HG03280 (cell line): ENCODE data around the gene ZMYND19.
"Not testable (repeated sequence)": the region's sequence is repeated elsewhere in the genome, so short reads cannot be mapped to it uniquely, and the experiment has no call there.

Experiments
- ATAC-seq: cut with Tn5 transposase; IDR thresholded peaks from one replicate; pipeline ENCODE4 v1.9.1; 2021; ENCODE audit warnings: mild to moderate bottlenecking, moderate library complexity; ENCODE audit not compliant: unreplicated experiment

The ZMYND19 gene

DNA sequence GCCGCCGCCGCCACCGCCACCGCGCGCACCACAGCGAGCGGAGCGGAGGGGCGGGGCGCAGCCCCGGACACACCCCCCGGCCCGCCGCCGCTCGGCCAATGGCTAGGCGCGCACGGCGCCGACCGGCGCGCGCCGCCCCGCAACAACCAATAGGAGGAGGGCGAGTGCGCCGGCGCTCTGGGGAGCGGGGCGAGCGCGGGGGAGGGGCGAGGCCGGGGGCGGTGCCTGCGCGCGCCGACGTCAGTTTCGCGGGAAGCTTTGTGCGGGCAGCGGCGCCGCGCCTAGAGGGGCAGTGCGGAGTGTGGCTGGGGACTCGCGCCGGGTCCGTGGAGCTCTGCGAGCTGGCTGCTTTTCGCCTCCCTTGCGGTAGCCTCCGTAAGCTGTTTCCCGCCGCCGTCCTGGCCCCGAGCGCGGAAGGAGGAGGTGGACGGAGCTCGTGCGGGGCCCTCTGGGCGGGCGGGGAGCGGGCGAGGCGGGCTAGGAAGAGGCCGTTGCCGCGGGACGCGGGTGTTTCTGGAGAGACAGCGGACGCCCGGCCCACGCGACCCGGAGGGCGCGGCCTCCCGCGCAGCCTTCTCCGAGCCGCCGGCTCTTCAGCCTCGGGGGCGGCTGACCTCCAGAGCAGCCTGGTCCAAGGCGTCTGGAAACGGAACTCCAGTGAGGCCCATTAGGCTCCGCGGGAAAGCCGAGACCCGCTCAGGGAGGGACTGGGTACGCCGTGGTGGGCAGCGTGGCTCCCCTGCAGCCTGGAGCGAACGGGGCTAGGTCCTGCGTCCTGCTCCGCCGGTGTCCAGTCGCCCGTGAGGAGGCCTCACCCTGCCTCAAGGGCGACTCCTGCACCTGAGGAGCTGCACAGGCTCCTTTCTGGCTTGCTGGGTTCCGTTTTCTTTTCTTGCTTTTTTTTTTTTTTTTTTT is at the start of gene ZMYND19:
Gene ZMYND19 (minus strand): TSS at position 44 of the 915 bp plus-strand sequence. CDS start 249 bp downstream, outside the sequence.
- peak; percentile 93 for ATAC-seq

DNA sequence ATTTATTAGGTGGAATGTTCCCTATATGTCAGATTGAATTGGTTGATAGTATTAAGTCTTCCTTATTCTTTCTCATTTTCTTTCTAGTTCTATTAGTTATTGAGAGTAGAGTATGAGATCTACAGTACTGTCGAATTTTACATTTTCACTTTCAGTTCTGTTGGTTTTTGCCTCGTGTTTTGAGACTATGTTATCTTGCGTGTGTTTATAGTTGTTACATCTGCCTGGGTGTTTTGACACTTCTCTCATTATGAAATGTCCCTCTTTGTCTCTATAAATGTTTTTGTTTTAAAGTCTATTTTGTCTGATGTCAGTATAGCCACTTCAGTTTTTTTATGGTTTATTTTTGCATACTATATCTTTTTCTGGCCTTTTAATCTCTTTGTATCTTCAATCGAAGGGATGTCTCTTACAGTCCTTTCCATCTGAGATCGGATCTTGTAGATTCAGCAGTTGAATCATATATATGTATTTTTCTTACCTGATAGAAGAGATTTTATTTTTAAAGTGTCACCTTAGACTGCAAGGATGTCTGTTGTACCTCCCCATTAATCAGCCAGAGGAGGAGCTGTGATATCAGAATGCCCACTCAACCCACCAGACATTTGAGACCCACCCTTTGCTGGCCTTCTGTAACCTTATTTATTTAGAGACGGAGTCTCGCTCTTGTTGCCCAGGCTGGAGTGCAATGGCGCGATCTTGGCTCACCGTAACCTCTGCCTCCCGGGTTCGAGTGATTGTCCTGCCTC is 49.2 kb upstream of the ZMYND19 start:
- ATAC-seq = no peak

DNA sequence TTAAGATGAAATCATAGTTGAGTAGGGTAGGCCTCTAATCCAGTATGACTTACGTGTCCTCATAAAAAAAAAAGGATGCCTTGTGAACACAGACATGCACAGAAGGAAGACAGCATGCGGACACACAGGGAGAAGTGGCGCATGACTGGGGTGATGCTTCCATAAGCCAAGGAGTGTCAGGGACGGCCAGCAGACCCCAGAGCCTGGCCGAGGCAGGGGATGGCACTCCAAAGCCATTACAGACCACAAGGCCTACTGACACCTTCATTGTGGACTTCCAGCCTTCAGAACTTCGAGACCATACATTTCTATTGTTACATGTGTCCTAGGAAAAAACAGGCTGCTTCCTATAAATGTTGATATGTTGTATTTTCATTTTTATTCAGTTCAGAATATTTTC is 48.4 kb upstream of the ZMYND19 start:
- no peak for ATAC-seq

DNA sequence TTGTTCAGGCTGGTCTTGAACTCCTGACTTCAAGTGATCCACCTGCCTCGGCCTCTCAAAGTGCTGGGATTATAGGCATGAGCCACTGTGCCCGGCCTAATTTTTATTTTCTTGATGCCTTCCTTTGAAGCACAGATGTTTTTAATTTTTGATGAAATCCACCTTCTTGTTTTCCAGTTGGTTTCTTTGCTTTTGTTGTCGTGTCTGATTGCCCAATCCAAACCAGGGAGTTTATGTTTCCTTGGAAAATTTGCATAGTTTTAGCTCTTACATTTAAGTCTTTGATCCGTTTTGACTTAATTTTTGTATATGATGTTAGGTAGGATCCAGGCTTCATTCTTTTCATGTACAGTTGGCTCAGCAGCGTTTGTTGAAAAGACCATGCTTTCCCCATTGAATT is 43.7 kb upstream of the ZMYND19 start:
- ATAC-seq = no peak

DNA sequence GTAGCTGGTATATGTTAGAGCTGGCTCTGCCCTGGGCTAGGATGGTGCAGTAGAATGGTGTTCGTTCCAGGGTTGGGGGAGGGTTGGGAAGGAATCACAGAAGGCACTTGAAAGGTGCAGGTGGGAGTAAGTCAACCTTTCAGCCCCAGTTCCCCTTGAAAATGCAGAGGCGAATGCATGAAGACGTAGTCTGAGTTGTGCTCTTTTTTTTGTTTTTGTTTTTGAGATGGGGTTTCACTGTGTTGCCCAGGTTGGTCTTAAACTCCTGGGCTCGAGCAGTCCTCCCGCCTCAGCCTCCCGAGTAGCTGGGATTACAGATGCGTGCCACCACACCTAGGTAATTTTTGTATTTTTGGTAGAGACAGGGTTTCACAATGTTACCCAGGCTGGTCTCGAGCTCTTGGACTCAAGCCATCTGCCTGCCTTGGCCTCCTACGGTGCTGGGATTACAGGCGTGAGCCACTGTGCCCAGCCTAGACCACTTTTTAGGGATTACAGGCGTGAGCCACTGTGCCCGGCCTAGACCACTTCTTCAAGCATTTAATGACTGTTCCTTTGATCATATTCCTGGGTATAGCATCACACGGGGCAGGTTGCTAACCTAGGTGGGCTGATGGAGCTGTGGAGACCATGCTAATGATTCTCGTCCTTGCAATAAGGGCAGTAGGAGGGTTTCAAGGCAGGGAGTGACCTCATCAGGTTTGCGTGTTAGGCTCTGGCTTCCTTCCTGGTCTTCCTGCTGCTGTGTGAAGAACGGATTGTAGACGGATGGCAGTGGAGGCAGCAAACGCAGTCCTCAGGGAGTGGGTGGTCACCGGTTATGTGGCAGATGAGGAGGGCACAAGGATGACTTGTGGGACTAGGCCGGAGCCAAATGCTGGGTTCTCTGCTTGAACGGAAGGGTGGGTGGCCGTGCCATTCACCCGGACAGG is 42.2 kb upstream of the ZMYND19 start:
- no peak for ATAC-seq

DNA sequence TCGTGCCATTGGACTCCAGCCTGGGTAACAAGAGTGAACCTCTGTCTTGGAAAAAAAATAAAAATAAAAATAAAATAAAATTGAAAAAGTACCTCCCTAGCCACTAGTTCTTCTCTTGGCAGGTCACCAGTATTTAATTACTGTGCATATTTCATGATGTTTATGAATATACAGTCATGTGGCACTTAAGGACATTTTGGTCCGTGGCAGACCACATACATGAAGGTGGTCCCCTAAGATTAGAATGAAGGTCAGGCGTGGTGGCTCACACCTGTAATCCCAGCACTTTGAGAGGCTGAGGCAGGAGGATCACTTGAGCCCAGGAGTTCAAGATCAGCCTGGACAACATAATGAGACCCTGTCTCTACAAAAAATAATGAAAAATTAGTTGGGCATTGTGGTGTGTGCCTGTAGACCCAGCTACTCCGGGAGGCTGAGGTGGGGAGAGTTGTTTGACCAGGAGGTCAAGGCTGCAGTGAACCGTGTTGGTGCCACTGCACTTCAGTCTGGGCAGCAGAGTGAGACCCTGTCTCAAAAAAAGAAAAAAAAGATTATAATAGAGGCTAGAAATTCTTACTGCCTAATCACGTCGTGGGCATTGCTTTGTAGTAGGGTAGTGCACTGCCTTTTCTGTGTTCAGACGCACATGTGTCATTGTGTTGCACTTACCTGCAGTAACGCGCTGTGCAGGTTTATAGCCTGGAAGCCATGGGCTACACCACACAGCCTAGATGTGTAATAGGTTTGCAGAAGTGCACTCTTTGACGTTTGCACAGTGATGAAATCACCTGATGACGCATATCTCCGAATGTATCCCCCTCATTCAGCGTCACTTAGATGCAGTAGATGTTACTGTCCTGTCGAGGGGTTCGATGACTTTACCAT is 41.3 kb upstream of the ZMYND19 start:
- no peak for ATAC-seq

DNA sequence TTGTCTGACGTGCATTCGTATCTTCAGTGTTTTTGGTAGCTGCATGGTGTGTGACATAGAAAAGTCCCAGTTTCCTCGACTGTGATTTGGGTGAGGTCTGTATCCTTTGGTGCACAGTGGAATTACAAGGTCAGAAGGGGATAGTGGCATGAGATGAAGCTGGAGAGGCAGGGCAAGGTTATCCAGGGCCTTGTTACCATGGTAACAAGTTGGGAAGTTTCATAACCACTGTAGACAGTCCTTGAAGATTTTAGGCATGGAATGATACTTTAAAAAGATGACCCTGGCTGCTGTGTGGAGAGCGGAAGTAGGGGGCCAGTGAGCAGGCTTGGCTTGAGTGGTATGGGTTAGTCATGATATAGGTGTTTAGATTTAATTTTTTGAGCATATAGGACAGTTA is 40.4 kb upstream of the ZMYND19 start:
- no peak for ATAC-seq

DNA sequence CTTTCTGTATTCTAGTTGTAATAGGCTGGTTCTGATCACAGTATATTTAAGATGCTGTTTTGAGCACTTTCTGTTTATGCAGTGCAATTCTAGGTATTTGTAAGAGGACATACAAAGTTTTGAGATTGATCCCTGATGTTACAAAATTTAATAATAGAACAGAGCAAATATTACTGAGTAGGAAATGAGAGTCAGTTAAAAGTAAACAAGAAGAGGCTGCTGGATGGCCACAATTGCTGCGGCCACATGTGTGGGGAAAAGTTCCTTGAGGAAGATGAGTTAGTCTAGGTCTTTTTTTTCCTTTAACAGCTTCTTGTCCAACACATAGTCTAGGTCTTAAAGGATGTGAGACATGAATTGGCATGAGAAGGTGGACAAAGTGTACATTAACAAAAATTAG is 39.8 kb upstream of the ZMYND19 start:
- ATAC-seq = no peak

DNA sequence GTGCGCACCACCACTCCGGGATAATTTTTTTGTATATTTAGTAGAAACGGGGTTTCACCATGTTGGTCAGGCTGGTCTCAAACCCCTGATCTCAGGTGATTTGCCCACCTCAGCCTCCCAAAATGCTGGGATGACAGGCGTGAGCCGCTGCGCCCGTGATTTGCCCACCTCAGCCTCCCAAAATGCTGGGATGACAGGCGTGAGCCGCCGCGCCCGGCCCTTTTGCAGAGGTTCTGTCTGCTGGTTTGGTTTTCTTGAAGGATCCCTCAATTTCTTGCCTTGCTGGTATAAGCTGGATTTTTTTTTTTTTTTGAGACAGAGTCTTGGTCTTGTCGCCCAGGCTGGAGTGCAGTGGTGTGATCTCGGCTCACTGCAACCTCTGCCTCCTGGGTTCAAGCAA is 37.1 kb upstream of the ZMYND19 start:
- not testable (repeated sequence) for ATAC-seq

DNA sequence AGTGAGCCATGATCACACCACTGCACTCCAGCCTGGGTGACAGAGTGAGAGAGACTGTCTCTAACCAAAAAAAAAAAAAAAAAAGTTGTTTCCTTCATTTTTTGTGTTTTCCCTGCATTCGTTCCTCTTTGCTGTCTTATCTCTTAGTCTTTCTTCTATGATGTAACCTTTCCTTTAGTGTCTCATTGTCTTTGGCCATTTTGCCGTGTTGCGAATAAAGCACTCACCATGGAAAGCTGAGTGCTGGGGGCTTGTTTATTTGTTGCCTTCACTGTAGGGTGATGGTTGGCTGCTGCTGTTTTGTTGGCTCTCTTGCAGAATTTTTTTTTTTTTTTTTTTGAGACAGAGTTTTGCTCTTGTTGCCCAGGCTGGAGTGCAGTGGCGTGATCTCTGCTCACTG is 36.2 kb upstream of the ZMYND19 start:
- ATAC-seq = no peak

DNA sequence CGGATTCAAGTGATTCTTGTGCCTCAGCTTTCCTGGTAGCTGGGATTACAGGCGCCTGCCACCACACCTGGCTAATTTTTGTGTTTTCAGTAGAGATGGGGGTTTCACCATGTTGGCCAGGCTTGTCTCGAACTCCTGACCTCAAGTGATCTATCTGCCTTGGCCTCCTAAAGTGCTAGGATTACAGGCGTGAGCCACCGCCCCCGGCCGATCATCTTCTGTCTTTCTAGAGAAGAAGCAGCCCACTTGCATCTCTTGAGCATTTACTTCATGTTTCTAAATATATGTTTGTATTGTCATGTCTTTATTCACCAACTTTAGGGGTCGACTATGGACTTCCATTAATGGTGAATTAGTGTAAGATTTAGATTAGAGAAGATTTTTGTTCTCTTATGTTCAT is 31.9 kb upstream of the ZMYND19 start:
- ATAC-seq = not testable (repeated sequence)

DNA sequence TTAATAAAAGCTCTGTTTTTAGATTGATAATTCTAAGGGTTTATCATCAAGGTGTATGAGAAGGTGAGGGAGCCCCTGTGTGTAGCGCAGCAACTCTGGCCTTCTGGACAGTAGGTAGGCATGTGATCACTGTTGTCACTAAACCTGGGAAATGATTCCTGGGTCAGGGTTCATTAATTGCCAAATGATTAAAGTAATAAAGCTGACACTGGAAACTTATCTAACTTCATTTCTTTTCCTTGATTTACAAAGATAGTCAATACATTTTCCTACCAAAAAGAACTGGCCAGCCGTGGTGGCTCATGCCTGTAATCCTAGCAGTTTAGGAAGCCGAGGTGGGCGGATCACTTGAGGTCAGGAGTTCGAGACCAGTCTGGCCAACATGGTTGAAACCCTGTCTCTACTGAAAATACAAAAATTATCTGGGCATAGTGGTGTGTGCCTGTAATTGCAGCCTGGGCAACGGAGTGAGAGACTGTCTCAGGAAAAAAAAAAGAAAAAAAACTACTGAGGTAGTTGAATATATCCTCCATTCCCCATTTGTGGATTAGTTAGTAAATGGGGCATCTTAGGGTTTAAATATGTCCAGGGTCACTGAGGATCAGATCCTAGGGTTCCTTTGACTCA is 30.9 kb upstream of the ZMYND19 start:
- no peak for ATAC-seq

DNA sequence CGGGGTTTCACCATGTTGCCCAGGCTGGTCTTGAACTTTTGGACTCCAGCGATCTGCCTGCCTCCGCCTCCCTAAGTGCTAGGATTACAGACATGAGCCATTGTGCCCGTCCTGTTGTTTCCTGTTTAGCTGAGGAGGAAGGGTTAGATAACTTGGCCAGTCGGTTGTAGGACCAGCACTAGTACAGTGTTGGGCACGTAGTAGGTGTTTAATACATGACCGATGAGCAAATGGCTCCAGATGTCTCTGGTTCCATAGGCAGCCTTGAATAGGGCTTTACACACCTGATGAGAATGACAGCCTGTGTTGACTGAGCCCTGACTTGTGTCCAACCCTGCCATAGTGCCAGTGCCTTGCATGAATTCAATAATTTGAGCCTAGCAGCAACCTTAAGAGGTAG is 30.3 kb upstream of the ZMYND19 start:
- no peak for ATAC-seq

DNA sequence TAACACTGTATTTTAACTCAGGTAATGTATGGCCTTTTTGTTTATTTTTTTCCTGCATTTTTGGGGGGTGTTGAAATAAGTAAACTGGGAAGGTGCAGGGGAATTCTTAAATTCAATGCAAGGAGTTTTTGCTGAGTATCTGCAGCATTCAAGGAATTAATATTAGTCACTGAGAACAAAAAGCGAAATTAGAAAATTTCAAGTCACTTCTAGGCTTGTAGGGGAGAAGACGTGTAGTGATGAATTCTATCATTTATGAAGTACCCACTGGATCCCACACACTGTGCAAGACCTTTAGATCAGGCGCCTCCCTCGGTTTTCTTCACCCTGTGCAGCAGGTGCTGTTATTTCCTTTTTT is 29.7 kb upstream of the ZMYND19 start:
- ATAC-seq = no peak

DNA sequence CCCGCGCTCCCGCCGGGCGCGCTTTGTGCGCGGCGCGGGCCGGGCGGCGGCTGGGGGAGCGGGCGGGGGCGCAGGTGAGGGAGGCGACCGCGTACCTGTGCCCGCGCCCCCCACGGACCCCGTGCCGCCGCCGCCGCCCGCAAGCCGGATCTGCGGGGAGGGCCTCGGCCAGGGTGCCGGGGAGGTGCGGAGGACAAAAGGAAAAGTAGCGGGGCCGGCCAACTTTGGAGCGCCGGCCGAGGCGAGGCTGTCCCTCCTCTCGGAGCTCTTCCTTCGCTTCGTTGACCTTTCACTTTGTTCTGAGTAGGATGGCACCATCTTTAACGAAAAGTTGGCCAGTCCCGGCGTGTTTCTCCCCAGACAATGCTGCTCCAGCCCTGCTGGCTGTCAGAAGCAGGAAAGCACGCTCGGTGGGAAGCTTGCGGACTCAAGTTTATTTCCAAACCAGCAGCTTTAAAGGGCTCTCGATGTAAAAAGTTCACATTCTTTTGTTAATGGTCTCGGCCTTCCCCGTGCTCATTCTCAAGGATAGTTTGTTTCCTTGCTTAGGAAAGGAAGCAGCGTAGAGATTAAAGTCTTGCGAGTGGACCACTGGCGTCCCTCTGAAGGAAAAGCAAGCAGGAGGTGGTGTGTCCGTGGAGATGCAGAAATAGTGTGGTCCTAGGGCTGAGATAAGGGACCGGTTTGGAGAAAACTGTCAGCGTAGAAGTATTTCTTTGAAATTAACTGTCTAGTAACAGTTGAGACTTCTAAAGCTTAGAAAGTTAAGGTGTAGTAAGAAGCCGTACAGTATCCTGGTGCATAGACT is 29.1 kb upstream of the ZMYND19 start:
- ATAC-seq = no peak

DNA sequence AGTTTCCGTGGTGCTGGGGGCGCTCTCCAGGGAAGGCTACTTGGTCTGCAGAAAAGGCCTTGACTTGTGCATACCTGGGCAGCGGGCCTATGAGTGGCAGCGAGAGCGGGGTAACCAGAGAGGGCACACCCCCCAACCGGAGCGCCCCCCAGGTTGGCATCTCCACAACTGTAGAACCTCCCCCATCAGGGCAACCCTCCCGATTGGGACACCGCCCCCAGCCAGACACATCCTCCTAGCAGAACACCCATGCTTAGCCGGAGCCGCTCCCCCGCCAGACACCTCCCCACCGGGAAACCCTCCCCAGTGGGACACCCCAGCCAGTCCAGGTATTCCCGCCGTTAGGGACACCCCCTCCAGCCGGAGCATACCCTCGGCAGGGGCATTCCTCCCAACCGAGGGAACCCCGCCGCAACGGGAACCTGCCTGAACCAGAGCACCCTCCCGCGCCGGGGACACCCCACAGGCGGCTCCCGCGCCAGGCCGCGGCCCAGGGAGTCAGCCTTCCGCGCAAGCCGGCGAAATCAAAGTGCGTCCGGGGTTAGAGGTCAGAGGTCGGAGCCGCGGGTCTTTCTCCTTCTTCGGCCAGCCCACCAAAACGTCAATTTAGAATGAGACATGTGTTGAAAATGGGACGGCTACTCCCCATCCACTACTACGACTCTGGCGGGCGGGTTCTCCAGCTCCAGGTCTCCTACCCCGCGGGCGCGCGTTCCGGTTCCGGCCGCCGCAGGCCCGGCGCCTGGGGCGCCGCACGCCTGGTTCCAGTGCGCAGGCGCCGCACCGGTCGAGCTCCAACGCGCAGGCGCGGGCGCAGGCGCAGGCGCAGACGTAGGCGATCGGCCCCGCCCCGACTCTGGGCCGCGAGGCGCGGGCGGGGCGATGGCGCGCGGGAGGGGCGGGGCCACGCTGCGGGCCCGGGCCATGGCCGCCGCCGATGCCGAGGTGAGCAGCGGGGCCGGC is 28.1 kb upstream of the ZMYND19 start, which contains the start of gene EHMT1:
Gene EHMT1 (plus strand): TSS at position 901 of the 963 bp plus-strand sequence. CDS start 24 bp downstream, at position 925.
- ATAC-seq = peak; percentile 79

DNA sequence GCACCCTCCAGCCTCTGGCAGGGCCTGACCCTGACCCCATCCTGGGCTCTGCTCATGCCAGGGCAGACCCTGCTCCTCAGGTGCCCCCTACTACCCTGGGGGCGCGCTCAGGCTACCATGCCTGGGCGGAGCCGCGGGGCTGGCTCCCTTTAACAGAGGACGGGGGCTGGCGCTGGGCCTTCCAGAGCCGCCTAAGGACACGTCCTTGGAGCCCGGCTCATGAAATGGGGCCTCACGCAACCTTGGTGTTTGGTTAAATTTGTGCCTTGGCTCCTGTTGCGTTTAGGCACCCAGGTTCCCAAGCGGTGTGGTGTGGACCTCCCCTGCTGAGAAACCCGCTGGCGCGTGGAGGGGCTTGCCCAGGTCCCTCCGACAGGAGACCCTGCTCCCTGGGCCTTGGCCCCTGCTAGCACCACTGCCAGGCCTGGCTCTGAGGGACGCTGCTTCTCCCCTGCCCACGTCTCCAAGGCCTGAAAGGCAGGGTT is 25.1 kb upstream of the ZMYND19 start:
- ATAC-seq = no peak
